ENCODE measurements around the gene RANBP17.

RANBP17 gene

DNA sequence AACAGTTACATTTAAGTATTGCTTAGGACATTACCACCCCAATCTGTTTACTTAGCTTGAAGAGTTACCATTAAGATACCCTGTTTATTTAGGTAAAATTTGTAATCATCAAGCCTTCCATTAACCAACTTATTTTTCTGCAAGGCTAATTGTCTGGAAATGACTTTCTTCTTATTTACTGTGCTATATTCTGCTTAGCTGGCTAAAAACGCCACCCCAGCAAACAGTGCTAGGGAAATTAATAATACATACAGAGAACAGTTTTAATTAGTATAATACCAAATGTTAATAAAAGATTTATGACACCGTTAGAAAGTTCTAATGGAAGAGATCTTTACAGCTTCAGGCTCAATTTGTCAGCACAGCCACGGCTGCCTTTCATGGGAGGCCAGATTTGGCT lies 461.2 kb downstream of the RANBP17 start:
- no peak for DNase-seq

DNA sequence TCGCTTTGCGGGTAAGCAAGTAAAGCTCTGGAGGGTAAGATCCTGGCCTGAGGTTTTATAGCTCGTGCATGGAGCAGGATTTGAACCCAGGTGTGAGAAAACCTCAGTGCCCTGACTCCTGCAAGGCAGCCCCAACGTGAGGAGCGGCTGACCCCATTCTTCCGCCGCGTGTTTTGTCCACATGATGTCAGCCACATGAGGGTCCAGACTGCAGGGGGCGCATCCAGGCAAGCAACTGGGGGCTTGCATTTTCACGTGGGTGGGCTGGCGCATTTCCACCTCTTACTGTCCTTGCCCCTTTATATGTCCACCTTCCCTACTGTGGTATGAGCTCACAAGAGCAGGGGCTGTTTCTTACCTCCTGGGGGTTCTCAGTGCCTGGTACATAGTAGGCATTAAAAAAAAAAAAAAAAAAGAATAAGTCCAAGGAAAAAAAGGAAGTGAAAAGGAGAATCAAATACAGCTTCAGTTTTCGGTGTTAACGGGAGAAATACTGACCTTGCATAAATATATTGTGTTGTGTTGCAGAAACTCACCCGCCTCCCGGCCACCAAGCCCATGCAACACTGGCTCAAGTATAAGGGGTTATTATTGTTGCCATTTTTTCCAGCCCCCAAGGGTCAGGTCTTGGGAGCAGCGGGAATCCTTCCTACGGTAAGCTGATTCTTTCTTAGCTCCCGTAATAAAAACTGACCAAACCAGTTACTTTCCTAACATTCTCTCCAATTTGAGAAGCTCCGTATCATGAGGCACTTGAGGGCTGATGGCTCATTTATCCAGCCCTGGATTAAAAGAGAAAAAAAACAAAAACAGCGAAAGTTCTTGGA lies 462.2 kb downstream of the RANBP17 start:
- no peak for DNase-seq

DNA sequence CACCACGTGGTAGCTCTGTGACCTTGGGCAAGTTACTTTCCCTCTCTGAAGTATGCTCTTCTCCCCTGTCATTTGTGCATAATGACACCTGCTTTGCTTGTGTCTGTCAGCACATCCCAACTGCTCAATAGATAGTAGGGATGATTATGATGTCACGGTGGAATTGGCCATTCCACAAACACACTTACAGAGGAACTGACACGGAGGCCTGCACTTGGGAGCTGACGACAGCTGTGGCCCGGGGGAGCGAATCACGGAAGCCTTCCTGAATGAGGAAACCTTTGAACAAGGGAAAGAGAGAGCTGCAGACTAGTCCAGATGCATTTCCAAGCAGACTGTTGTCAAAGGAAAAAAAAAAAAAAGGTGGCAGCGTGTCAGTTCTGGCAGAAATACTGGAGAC lies 468.2 kb downstream of the RANBP17 start:
- no peak for DNase-seq

DNA sequence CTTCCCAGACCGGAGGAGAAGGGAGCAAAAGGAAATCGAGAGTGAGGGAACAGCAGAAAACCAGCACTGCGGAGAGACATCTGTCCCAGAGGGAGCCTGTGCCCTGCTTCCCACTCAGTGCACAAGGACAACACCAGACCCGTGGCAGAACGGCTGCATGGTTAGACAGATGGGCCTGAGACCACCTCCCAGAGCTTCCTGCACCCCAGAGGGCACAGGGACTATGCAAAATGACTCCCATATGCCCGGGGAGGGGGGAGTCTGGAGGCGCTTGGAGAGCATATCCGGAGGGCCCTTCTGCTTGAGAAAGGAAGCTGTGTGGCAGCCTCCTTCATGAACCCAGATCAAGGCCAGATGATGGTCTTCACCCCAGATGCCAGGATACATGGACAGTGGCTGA lies 473.8 kb downstream of the RANBP17 start:
- DNase-seq, result no peak

DNA sequence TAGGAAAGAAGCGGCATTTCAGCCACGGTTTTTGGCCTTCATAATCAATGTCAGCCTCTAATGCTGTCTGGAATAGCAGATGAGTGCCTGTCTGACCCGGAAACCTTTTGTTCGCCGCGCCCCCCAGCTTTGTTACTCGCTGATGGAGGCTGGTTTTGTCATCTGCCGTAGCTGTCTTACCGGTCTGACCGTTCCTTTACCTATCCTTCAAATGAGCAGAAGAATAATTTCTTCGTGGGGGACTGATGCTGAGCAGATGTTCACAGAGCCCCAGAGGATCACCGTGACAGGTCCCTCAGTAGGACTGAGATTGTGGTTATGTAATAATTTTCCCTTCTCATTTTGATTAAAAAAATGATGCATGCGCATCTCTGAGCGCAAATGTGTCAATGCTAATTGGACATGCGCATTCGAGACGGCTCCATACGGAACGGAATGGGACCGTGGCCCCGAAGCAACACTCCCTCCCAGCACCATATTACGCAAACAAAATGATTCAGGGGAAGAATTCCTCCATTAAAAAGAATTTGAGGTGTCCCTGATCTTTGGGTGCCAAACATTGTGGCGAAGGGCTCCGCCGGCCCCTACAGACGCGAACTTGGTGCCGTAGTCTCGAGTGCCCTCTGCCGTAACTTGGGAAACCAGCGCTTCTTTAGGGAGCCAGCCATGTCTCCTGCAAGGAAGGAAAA lies 474.8 kb downstream of the RANBP17 start:
- peak; percentile 63 for DNase-seq

DNA sequence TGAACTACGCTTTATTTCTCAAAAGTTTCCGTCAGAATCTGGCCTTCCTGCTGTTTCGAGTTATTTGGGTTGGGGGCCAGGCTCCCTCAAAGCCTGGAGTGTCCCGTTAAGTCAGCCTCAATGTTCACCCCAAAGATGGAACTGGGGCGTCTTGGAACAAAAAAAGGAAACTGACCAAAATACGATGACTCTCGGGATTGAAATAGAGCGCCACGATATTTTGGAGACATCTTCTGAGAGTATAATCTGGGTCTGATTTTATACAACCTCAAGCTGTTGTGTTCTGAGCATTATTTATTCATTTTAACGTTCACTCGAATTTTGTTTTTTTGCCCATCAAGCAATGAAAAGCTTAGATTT lies 475.4 kb downstream of the RANBP17 start:
- no peak for DNase-seq

DNA sequence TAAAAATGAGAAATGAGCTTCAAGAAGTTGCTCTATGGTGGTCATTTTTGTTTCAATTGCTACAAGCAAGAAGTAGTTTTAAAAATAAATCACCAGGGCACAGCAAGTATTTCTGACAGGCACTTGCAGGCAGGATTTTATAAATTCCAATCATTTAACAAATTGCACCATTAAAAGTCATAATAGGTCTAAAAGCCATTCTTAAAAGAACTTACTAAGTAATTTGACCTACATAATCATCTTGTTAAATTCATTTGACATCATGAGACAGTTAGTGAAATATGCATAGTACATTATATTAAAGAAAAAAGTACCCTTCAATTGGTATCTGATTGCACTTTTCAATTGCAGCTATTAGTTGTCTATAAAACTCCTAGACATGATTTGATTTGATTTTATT lies 478.2 kb downstream of the RANBP17 start:
- DNase-seq, result no peak

DNA sequence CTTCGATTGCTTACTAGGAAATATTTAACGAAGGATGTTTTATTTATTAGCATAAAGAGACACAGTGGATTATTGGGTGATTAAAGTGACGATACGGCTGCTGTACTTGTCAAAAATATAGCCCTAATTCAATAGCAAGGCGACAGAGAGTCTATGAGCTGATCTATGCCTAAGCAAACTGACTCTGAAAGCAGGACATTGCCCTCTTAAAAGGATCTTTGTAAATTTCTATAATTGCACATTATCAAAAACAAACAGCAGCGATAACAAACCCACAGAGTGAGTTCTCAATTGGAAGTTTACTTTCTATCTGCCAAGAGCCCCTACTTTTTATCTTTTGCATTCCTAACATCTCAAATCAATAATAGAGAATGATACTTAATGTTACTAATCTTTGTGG lies 478.7 kb downstream of the RANBP17 start:
- no peak for DNase-seq

DNA sequence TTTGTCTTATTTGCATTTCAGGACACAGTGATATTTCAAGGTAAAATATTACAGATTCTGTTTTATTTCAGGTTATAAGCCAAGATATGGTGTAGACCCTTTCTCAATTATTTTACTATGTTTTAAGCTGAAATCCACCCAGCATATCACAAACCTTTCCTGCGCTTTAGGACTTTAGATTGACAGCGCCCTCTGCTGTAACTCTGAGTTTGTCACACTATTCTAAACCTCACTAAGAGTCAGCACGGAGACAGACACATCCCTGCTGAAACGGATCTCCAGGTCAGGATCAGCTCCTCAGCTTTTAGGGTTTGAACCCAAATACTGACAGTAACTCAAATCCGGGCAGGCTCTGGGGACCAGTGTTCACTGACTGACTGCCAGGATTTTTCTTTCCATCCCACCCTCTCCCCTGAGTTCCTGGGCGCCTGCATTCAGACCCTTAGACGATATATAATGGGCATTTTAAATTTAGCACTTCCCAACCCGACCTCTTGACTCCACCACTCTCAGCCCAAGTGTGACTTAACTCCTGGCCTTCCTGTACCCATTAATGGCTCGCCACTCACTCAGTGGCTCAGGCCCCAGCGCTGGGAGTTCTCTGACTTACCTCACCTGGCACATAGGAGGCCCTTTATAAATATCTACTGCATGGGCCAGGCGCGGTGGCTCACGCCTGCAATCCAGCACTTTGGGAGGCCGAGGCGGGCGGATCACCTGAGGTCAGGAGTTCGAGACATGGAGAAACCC lies 480.7 kb downstream of the RANBP17 start:
- DNase-seq, result peak; percentile 61

DNA sequence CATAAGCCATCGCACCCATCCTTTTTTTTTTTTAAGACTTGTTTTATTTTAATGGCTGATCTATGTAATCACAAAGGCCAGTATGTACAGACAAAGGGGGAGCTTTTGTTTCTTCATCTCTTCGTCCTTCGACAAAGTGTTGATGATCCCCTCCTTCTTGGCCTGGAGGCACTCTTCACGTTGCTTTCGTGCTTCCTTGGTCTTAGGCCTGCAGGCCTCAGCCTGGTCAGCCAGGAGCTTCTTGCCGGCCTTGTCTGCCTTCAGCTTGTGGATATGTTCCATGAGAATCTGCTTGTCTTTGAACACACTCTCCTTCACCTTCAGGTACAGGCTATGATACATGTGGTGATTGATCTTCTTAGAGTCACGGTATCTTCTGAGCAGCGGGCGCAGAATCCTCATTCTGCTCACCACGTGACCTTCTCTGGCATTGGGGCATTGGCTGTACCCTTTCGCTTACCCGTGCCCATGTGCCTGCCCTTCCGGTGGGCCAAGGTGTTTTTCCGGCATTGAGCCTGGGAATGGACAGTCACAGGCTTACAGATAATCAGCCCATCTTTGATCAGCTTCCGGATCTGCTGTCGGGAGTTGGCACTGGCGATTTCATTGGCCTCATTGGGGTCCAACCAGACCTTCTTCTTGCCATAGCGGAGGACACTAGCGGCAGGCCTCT lies 483.3 kb downstream of the RANBP17 start:
- no peak for DNase-seq

Data from fibroblast of skin of scalp (primary cell).